ENCODE data around the gene MRPL55. TPM values are rescaled to one million over a fixed set of nuclear protein-coding genes. Genes with fewer than 3 reads are reported as not detected.

MRPL55 gene
- total RNA-seq, 1 experiment from 2014 or later = 57.1 TPM

- TF ChIP-seq YY1 (IDR thresholded peaks at IDR 0.05; ENCODE audit: extremely low read depth, insufficient replicate concordance, low read depth, low read length) = no peak
- no peak for TF ChIP-seq REST (IDR thresholded peaks at IDR 0.05; ENCODE audit: low read depth)
Measured at GRCh38 chr1:228079013-228079412, 30.1 kb downstream of the MRPL55 start (continued).

GRCh38 chr1:228077565-228078330 is 31.4 kb downstream of the MRPL55 start:
- no peaks in the 10 kb centered on the region for H3K27me3 ChIP-seq (ENCODE audit: insufficient read depth, low read length)
- peaks cover 0 to 13% of the 10 kb centered on the region in 2 experiments; a peak in 2 of 4 replicates for H3K4me1 ChIP-seq (ENCODE audit: control insufficient read depth in 1 of 2, insufficient read depth in 2 of 2, low read length in 2 of 2)
- DNase-seq (ENCODE audit: low read depth, low spot score) (no peak), ATAC-seq (no peak)
- RAD21 ChIA-PET (ENCODE audit: low non-redundant PET in 1 of 2, low total read pairs in 2 of 2, uncharacterized antibody in 2 of 2, unreplicated experiment in 2 of 2) = no interaction called here
- POLR2A ChIA-PET = no interaction called here
- H2AFZ ChIP-seq (ENCODE audit: low read depth, low read length, poor library complexity, severe bottlenecking) = no peak overlapping the region
- no peaks in the 10 kb centered on the region for H3K9me3 ChIP-seq (ENCODE audit: control insufficient read depth in 1 of 2, insufficient read depth in 1 of 2, low read depth in 1 of 2, low read length in 2 of 2)
- no peak overlapping the region for H3K27ac ChIP-seq (ENCODE audit: low read depth, low read length)
- no peaks in the 10 kb centered on the region for H4K20me1 ChIP-seq (ENCODE audit: insufficient read depth)
- H3K9me2 ChIP-seq (ENCODE audit: insufficient read depth) = no peaks in the 10 kb centered on the region
- no peak for TF ChIP-seq EZH2 (IDR thresholded peaks at IDR 0.05)
- TF ChIP-seq CEBPB (IDR thresholded peaks at IDR 0.05; ENCODE audit: low read depth) = no peak
- TF ChIP-seq POLR2AphosphoS5 (IDR thresholded peaks at IDR 0.05; ENCODE audit: low read depth, low read length) = no peak
- no peak for TF ChIP-seq CBX3 (IDR thresholded peaks at IDR 0.05; ENCODE audit: low read depth)
- no peak for TF ChIP-seq MAX (IDR thresholded peaks at IDR 0.05)
- intact Hi-C loops (cut with micrococcal nuclease) = loop anchor here (10.0 kb wide), 1 partner anchor 313 kb away; no protein-coding TSS in a partner anchor
- CTCF ChIA-PET = interaction anchor here (0.7 kb wide), 1 partner anchor 78 kb away, joined by 3 read pairs; no protein-coding TSS in a partner anchor
- H3K4me2 ChIP-seq (ENCODE audit: low read length) = no peak overlapping the region
- H3K9ac ChIP-seq (ENCODE audit: low read length) = no peak overlapping the region
- H3K36me3 ChIP-seq (ENCODE audit: control insufficient read depth in 1 of 2, insufficient read depth in 2 of 2, low read length in 2 of 2) = no peaks in the 10 kb centered on the region
- H3K4me3 ChIP-seq (replicated peaks in 1 of 2; ENCODE audit: low read depth in 1 of 2, low read length in 2 of 2) = no peak overlapping the region
- no TSS peak for BruUV-seq (replicated peaks)
- H3K79me2 ChIP-seq (ENCODE audit: insufficient read depth, low read length) = peaks cover 34% of the 10 kb centered on the region

Measured in HCT116 (cell line).